Gastrocnemius medialis (tissue), 4 donors: Measurements from ENCODE around the gene SLC26A9. TPM values are rescaled to one million over a fixed set of nuclear protein-coding genes. Genes with fewer than 3 reads are reported as not detected.

Source experiments
- ATAC-seq, 2 donors: fragments of 150-250 bp; one replicate each; pipeline ENCODE4 v1.9.1; 2016
- DNase-seq, 2 donors: peaks; one replicate each; pipeline ENCODE4 v3.0.0-alpha.2; 2019
- H3K27ac ChIP-seq, 4 donors: fragments of 200-600 bp; sonication (generic); 1 replicate in 1 of 4; 2 replicates in 3 of 4; pipeline ENCODE4 v1.5.1; 2016 to 2018; ENCODE audit warnings: mild to moderate bottlenecking in 2 of 4, moderate library complexity in 1 of 4
- H3K27me3 ChIP-seq, 3 donors: fragments of 200-600 bp; sonication (generic) in 2 of 3; 1 replicate in 1 of 3; 2 replicates in 2 of 3; pipeline versions ENCODE4 v1.5.1 to v1.6.0; 2016 to 2019; ENCODE audit warnings: mild to moderate bottlenecking in 1 of 3, moderate library complexity in 1 of 3
- H3K36me3 ChIP-seq, 2 donors: fragments of 200-600 bp; sonication (generic) in 1 of 2; one replicate each; pipeline ENCODE4 v1.5.1; 2017 to 2018
- H3K4me1 ChIP-seq, 2 donors: fragments of 200-600 bp; sonication (generic) in 1 of 2; one replicate each; pipeline ENCODE4 v1.5.1; 2016 to 2017; ENCODE audit warnings: mild to moderate bottlenecking in 2 of 2
- H3K4me3 ChIP-seq, 4 donors: fragments of 200-600 bp; sonication (generic) in 3 of 4; 1 replicate in 1 of 4; 2 replicates in 3 of 4; pipeline ENCODE4 v1.5.1; 2016 to 2019; ENCODE audit warnings: mild to moderate bottlenecking in 2 of 4
- H3K9me3 ChIP-seq, 3 donors: fragments of 200-600 bp; sonication (generic) in 2 of 3; 1 replicate in 1 of 3; 2 replicates in 2 of 3; pipeline ENCODE4 v1.5.1; 2016 to 2019
- POLR2A ChIP-seq, 2 donors: fragments of 450-650 bp; IDR thresholded peaks; one replicate each; pipeline ENCODE4 v1.6.1; 2017; ENCODE audit warnings: antibody characterized with exemption in 2 of 2, mild to moderate bottlenecking in 2 of 2, moderate library complexity in 2 of 2
- in situ Hi-C, 4 donors: fragments of 200-750 bp; cut with MboI; loops; one replicate each; pipeline versions ENCODE4 v1.15.0 to v1.8.0; 2017; ENCODE audit warnings: low sequenced_read_pairs in 4 of 4
- intact Hi-C: fragments of 100-400 bp; cut with DNase I; formaldehyde crosslinking; loops from one replicate; pipeline ENCODE4 v1.15.1; 2023; ENCODE audit warnings: low total_unique reads
- total RNA-seq, 4 donors: library from RNA; depleted of rRNA; stranded (reverse); fragments of >200 nt; gene quantifications; one replicate each; pipeline versions ENCODE4 v1.1.0 to v1.2.3, GENCODE V29; 2016
- TF ChIP-seq, protein P1 (sequence below), 5 experiments: fragments of 450-650 bp in 3 of 5; fragments of 200-600 bp in 2 of 5; sonication (generic) in 2 of 5; IDR thresholded peaks in 4 of 5; conservative IDR thresholded peaks in 1 of 5; 1 replicate in 4 of 5; 2 replicates in 1 of 5; pipeline ENCODE4 v1.5.1; 2016 to 2019; ENCODE audit warnings: antibody characterized with exemption in 5 of 5, mild to moderate bottlenecking in 3 of 5, moderate library complexity in 3 of 5

Gene SLC26A9
- total RNA-seq, 4 donors from 2014 or later = 0.10 to 0.32 (median 0.26) TPM

DNA sequence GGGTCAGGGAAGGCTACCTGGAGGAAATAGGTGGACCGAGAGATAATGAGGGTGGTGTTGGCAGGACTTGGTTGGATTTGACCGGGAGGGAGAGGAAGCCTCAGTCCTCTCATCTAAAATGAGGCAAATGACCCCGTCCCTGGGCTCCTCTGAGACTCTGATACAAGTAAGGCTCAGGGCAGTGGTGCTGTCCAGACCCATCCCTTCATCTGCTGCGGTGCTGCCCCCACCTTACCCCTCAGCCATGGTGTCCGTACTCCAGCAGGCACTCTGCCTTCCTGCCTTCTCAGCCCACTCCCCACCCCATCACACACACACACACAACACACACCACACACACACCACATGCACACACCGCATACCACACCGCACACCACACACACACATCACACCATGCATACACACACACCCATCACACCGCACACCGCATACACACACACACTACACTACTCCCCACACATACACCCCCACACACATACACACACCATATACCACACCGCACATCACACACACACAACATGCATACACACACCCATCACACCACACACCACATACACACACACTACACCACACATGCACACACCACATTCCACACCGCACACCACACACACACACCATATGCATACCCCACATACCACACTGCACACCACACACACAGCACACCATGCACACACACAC is 29.4 kb upstream of the SLC26A9 start:
- Histone ChIP-seq H3K9me3 (no peaks in the 10 kb centered on the region), H3K4me1 (peaks cover 25 to 43% of the 10 kb centered on the region in 2 donors), H3K27me3 (no peaks in the 10 kb centered on the region), H3K36me3 (no peaks in the 10 kb centered on the region), H3K4me3 (no peak overlapping the region), H3K27ac (peak overlapping the region; percentile 68 to 86 (median 80))
- intact Hi-C loops = no loop called here
- in situ Hi-C loops = no loop called here
- no peak for TF ChIP-seq POLR2A (IDR thresholded peaks at IDR 0.05)
- ATAC-seq (no peak), DNase-seq (no peak)

DNA sequence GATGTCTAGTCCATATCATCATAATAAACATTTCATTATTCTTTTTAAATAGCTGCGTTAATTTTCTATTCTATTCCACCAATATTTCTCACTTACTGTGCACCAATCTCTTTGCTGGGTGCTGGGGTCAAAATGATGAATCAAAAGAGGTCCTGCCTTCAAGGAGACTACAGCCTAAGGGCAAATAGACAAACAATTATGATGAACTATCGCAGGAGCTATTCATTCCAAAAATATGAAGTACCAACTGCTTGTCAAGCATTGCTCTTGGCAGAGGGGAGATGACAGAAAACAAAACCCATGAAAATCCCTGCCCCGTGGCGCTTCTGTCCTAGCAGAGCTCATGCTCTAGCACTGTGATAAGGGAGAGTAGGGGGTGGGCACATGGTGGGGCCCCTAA is 28.8 kb upstream of the SLC26A9 start:
- in situ Hi-C loops (no loop called here), intact Hi-C loops (no loop called here)
- Histone ChIP-seq H3K4me1 (peaks cover 23 to 40% of the 10 kb centered on the region in 2 donors), H3K27ac (peak overlapping the region; percentile 68 to 86 (median 80)), H3K36me3 (no peaks in the 10 kb centered on the region), H3K4me3 (no peak overlapping the region), H3K9me3 (no peaks in the 10 kb centered on the region), H3K27me3 (no peaks in the 10 kb centered on the region)
- no peak for DNase-seq
- ATAC-seq = no peak
- TF ChIP-seq, protein P1, sequence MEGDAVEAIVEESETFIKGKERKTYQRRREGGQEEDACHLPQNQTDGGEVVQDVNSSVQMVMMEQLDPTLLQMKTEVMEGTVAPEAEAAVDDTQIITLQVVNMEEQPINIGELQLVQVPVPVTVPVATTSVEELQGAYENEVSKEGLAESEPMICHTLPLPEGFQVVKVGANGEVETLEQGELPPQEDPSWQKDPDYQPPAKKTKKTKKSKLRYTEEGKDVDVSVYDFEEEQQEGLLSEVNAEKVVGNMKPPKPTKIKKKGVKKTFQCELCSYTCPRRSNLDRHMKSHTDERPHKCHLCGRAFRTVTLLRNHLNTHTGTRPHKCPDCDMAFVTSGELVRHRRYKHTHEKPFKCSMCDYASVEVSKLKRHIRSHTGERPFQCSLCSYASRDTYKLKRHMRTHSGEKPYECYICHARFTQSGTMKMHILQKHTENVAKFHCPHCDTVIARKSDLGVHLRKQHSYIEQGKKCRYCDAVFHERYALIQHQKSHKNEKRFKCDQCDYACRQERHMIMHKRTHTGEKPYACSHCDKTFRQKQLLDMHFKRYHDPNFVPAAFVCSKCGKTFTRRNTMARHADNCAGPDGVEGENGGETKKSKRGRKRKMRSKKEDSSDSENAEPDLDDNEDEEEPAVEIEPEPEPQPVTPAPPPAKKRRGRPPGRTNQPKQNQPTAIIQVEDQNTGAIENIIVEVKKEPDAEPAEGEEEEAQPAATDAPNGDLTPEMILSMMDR (IDR thresholded peaks at IDR 0.05 in 4 of 5, conservative IDR thresholded peaks at IDR 0.05 in 1 of 5) = no peak

DNA sequence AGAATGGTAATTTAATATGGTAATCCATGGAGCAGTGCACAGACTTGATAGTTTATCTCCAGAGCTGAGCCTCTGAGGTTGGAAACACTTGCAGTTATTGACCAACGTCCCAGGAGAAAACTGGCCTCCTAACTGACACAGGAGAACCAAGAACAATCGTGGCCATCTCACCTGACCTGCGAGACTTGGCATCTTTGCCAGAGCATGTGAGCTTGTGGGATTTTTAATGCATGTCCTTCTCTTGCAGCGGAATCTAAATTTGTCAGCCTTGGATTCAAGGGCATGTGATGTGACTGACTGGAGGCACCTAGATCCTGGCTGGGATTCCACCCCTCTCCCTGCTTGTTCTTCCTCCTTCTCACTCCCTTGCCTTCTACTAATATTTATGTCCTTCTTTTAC is 27.8 kb upstream of the SLC26A9 start:
- Histone ChIP-seq H3K9me3 (no peaks in the 10 kb centered on the region), H3K4me3 (no peak overlapping the region), H3K27me3 (no peaks in the 10 kb centered on the region), H3K4me1 (peaks cover 16 to 30% of the 10 kb centered on the region in 2 donors), H3K36me3 (no peaks in the 10 kb centered on the region), H3K27ac (peak overlapping the region; percentile 68 to 86 (median 80))
- DNase-seq (peak; percentile 84 to 89), ATAC-seq (peak; percentile 91 to 92)
- intact Hi-C loops (no loop called here), in situ Hi-C loops (no loop called here)
- TF ChIP-seq, protein P1 (IDR thresholded peaks at IDR 0.05 in 4 of 5, conservative IDR thresholded peaks at IDR 0.05 in 1 of 5) = no peak

DNA sequence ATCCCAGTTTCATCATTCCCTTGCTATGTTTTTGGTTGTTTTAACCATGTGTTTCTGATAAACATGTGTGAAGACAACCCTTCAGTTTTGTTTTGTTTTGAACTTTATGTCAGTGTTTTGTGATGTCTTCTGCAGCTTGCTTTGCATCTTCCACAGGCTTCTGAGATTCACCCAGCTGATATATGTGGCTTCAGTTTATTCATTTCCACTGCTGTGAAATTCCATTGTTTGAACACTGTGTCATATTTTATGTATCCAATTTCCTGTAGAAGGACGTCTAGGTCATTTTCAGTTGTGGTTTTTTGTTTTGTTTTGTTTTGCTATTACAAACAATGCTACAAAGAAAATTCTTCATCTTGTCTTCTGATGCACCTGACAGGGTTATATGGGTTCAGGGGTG is 27.2 kb upstream of the SLC26A9 start:
- Histone ChIP-seq H3K4me1 (peaks cover 11 to 24% of the 10 kb centered on the region in 2 donors), H3K27me3 (no peaks in the 10 kb centered on the region), H3K36me3 (no peaks in the 10 kb centered on the region), H3K4me3 (no peak overlapping the region), H3K9me3 (no peaks in the 10 kb centered on the region), H3K27ac (peak overlapping the region; percentile 68 to 86 (median 80))
- DNase-seq = no peak
- intact Hi-C loops = no loop called here
- in situ Hi-C loops = no loop called here
- ATAC-seq = peak; percentile 42 to 61
- TF ChIP-seq, protein P1 (IDR thresholded peaks at IDR 0.05 in 4 of 5, conservative IDR thresholded peaks at IDR 0.05 in 1 of 5) = no peak
- no peak for TF ChIP-seq POLR2A (IDR thresholded peaks at IDR 0.05)

DNA sequence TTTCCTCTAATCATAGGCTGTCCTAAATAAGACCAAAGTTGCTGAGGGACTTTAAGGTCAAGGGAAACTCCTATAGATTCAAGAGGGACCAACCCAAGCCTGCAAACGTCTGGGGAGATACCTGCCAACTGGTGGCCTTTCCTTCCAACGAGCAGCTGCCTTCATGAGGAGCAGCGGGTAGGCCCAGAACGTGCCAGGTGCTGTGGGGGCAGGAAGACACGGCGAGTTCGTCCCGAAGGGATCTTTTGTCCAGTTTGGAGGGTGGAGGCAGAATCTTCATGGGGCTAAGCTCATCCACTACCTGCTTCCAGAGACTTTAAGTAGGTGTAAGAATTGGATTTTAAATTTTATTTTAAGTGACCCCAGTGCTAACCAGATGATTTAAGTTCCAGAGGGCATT is 26.0 kb upstream of the SLC26A9 start:
- DNase-seq (no peak), ATAC-seq (no peak)
- H3K27ac ChIP-seq = peak overlapping the region in 1 of 4 donors; percentile 86
- TF ChIP-seq POLR2A (IDR thresholded peaks at IDR 0.05) = no peak
- TF ChIP-seq, protein P1 (IDR thresholded peaks at IDR 0.05 in 4 of 5, conservative IDR thresholded peaks at IDR 0.05 in 1 of 5) = no peak
- H3K9me3 ChIP-seq = no peaks in the 10 kb centered on the region
- in situ Hi-C loops = loop anchor here in 1 of 4 donors (5.0 kb wide), 1 partner anchor 177 kb away; no protein-coding TSS in a partner anchor
- peaks cover 11 to 22% of the 10 kb centered on the region in 2 donors for H3K4me1 ChIP-seq
- intact Hi-C loops = no loop called here
- H3K4me3 ChIP-seq = no peak overlapping the region
- no peaks in the 10 kb centered on the region for H3K36me3 ChIP-seq
- H3K27me3 ChIP-seq = no peaks in the 10 kb centered on the region
